HEK293 (cell line): ENCODE measurements around the gene ZMYM2.

ENCODE experiments used
- CTCF ChIA-PET: fragments of 350-600 bp; formaldehyde crosslinking; extraction: SDS; loops from one replicate; lab custom pipeline; 2021; ENCODE audit warnings: antibody characterized with exemption; lab: Yijun Ruan, JAX
- POLR2A ChIA-PET: fragments of 300-600 bp; formaldehyde crosslinking; extraction: SDS; loops from one replicate; lab custom pipeline; 2020; ENCODE audit warnings: antibody characterized with exemption, inconsistent platforms; lab: Yijun Ruan, JAX
- H3K27ac ChIP-seq: fragments of 200-500 bp; sonication (Bioruptor generic); 2 replicates; pipeline ENCODE4 v1.5.1; 2014; ENCODE audit warnings: low read depth, low read length, control low read depth, inconsistent platforms; ENCODE audit errors: extremely low read depth
- H3K36me3 ChIP-seq, 2 experiments: fragments of 200-500 bp in 1 of 2; sonication (Bioruptor generic) in 1 of 2; 1 replicate in 1 of 2; 2 replicates in 1 of 2; pipeline ENCODE4 v1.5.1; 2014 to 2017; ENCODE audit warnings: inconsistent platforms in 2 of 2, low read length in 2 of 2; ENCODE audit not compliant: control insufficient read depth in 2 of 2, insufficient read depth in 1 of 2
- H3K4me1 ChIP-seq: fragments of 200-500 bp; sonication (Bioruptor generic); 2 replicates; pipeline ENCODE4 v1.5.1; 2014; ENCODE audit warnings: mild to moderate bottlenecking, low read length, inconsistent platforms; ENCODE audit not compliant: control insufficient read depth, insufficient read depth
- H3K4me3 ChIP-seq: 2 replicates; pipeline ENCODE4 v1.5.1; 2011; ENCODE audit warnings: low read depth, mild to moderate bottlenecking, control low read depth, low read length, moderate library complexity
- H3K9me3 ChIP-seq: fragments of 200-500 bp; sonication (Bioruptor generic); 2 replicates; pipeline ENCODE4 v1.5.1; 2014; ENCODE audit warnings: low read depth, low read length, inconsistent platforms; ENCODE audit not compliant: control insufficient read depth, insufficient read depth
- GLIS2 ChIP-seq: fragments of 450-650 bp; formaldehyde crosslinking; IDR thresholded peaks from 2 replicates; pipeline ENCODE4 v1.5.1; 2016; ENCODE audit warnings: missing biosample characterization, missing genetic modification characterization
- MEIS1 ChIP-seq: sonication (generic); formaldehyde crosslinking; IDR thresholded peaks from 2 replicates; pipeline ENCODE4 v1.8.1; 2022; ENCODE audit warnings: missing genetic modification reagents, mild to moderate bottlenecking, borderline replicate concordance
- MZF1 ChIP-seq: fragments of 450-650 bp; formaldehyde crosslinking; IDR thresholded peaks from 2 replicates; pipeline ENCODE4 v1.5.1; 2017; ENCODE audit warnings: missing biosample characterization, missing genetic modification characterization, borderline replicate concordance
- PRDM6 ChIP-seq: fragments of 450-650 bp; formaldehyde crosslinking; IDR thresholded peaks from 2 replicates; pipeline ENCODE4 v1.5.1; 2017; ENCODE audit warnings: missing biosample characterization, missing genetic modification characterization
- TSHZ1 ChIP-seq: fragments of 450-650 bp; formaldehyde crosslinking; IDR thresholded peaks from 2 replicates; pipeline ENCODE4 v1.5.1; 2016; ENCODE audit warnings: missing biosample characterization, missing genetic modification characterization, borderline replicate concordance
- YY2 ChIP-seq: fragments of 450-650 bp; formaldehyde crosslinking; IDR thresholded peaks from 2 replicates; pipeline ENCODE4 v1.5.1; 2016; ENCODE audit warnings: missing biosample characterization, missing genetic modification characterization
- ZBTB11 ChIP-seq: fragments of 450-650 bp; formaldehyde crosslinking; conservative IDR thresholded peaks from 2 replicates; pipeline ENCODE4 v1.5.1; 2016; ENCODE audit warnings: low read depth, missing biosample characterization, missing genetic modification characterization
- ZBTB6 ChIP-seq: fragments of 450-650 bp; formaldehyde crosslinking; IDR thresholded peaks from 2 replicates; pipeline ENCODE4 v1.5.1; 2017; ENCODE audit warnings: missing biosample characterization, missing genetic modification characterization
- ZNF16 ChIP-seq: fragments of 450-650 bp; formaldehyde crosslinking; IDR thresholded peaks from 2 replicates; pipeline ENCODE4 v1.5.1; 2016; ENCODE audit warnings: low read depth, missing biosample characterization, missing genetic modification characterization
- ZNF747 ChIP-seq: fragments of 450-650 bp; formaldehyde crosslinking; IDR thresholded peaks from 2 replicates; pipeline ENCODE4 v1.5.1; 2016; ENCODE audit warnings: missing biosample characterization, missing genetic modification characterization
- ZNF768 ChIP-seq: fragments of 450-650 bp; formaldehyde crosslinking; IDR thresholded peaks from 2 replicates; pipeline ENCODE4 v1.5.1; 2018; ENCODE audit warnings: missing biosample characterization, mild to moderate bottlenecking, missing genetic modification characterization
- ZNF776 ChIP-seq: fragments of 450-650 bp; formaldehyde crosslinking; IDR thresholded peaks from 2 replicates; pipeline ENCODE4 v1.5.0; 2017; ENCODE audit warnings: missing biosample characterization, missing genetic modification characterization, borderline replicate concordance
- ZNF830 ChIP-seq: fragments of 450-650 bp; IDR thresholded peaks from 2 replicates; pipeline ENCODE4 v1.5.0; 2018; ENCODE audit warnings: missing biosample characterization, missing genetic modification characterization, low read depth, mild to moderate bottlenecking, moderate library complexity
- TF ChIP-seq, protein P1 (sequence below): fragments of 450-650 bp; formaldehyde crosslinking; IDR thresholded peaks from 2 replicates; pipeline ENCODE4 v1.5.1; 2016; ENCODE audit warnings: missing biosample characterization, missing genetic modification characterization

Gene ZMYM2

DNA sequence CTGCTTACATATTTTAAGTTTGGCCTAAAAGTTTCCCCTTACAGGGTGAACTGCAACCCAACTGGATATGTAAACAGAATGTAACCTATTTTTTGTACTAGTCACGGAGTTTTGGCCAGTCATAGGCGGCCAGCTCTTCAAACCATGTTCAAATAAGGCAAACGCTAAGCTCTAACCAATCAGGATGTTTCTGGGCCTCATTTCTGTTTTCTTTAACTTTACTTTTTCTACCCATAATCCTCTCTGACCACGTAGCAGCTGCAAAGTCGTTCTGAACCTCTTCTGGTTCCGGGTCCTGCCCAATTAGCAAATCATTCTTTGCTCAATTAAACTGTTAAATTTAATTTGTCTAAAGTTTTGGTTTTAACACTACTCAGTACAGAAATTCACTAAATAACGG lies 8.2 kb upstream of the ZMYM2 start:
- H3K4me1 ChIP-seq, result no peaks in the 10 kb centered on the region
- POLR2A ChIA-PET, result no interaction called here
- CTCF ChIA-PET, result no interaction called here
- H3K27ac ChIP-seq, result no peak overlapping the region
- no peaks in the 10 kb centered on the region for H3K9me3 ChIP-seq
- H3K4me3 ChIP-seq, result no peak overlapping the region
- TF ChIP-seq GLIS2 (tag by site-specific recombination) (no peak), MEIS1 (CRISPR knock-in tag) (no peak), MZF1 (tag by site-specific recombination) (no peak)
- TF ChIP-seq, protein P1, sequence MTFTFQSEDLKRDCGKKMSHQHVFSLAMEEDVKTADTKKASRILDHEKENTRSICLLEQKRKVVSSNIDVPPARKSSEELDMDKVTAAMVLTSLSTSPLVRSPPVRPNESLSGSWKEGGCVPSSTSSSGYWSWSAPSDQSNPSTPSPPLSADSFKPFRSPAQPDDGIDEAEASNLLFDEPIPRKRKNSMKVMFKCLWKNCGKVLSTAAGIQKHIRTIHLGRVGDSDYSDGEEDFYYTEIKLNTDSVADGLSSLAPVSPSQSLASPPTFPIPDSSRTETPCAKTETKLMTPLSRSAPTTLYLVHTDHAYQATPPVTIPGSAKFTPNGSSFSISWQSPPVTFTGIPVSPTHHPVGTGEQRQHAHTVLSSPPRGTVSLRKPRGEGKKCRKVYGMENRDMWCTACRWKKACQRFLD (tag by site-specific recombination), result no peak
- H3K36me3 ChIP-seq, result no peaks in the 10 kb centered on the region

DNA sequence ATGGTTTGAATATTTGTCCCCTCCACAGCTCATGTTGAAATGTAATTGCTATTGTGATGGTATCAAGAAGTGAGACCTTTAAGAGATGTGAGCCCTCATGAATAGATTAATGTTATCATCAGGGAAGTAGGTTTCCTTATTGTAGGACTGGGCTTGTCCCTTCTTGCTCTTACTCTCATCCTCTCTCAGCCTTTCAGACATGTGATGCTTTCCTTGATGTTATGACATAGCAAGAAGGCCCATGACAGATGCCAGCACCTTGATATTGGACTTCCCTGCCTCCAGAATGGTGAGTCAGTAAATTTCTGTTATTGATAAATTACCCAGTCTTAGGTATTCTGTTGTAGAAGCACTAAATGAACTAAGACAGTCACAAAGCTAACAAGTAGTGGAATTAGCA lies 5.7 kb upstream of the ZMYM2 start:
- no peak for TF ChIP-seq ZNF776 (tag by site-specific recombination)
- no peak for TF ChIP-seq GLIS2 (tag by site-specific recombination)
- TF ChIP-seq ZNF747, result no peak
- no peak for TF ChIP-seq ZBTB6 (tag by site-specific recombination)
- TF ChIP-seq PRDM6 (tag by site-specific recombination), result no peak
- TF ChIP-seq ZNF16 (tag by site-specific recombination), result no peak
- no peak for TF ChIP-seq TSHZ1 (tag by site-specific recombination)
- no peak for TF ChIP-seq ZNF768 (tag by site-specific recombination)
- TF ChIP-seq ZNF830 (tag by site-specific recombination), result no peak
- TF ChIP-seq ZBTB11 (tag by site-specific recombination), result no peak
- no peak for TF ChIP-seq YY2 (tag by site-specific recombination)
- TF ChIP-seq, all 188 proteins: peak for 0
- no peaks in the 10 kb centered on the region for H3K9me3 ChIP-seq
- H3K36me3 ChIP-seq, result no peaks in the 10 kb centered on the region
- CTCF ChIA-PET, result no interaction called here
- no peak overlapping the region for H3K4me3 ChIP-seq
- no peak overlapping the region for H3K27ac ChIP-seq
- POLR2A ChIA-PET, result no interaction called here
- H3K4me1 ChIP-seq, result no peaks in the 10 kb centered on the region
